Measurements from ENCODE around the gene TYW1.
A peak's percentile ranks its signal among the peaks of the same experiment; 100 is the strongest.
"Not testable (repeated sequence)": the region's sequence is repeated elsewhere in the genome, so short reads cannot be mapped to it uniquely, and the experiment has no call there.

TYW1 gene

GRCh38 chr7:67205772-67206171, 209.1 kb downstream of the TYW1 start:
- H3K27me3 Mint-ChIP-seq; H3K4me1 Mint-ChIP-seq (ENCODE audit: low read depth); H3K4me3 Mint-ChIP-seq; H3K27ac Mint-ChIP-seq; H3K9me3 Mint-ChIP-seq (ENCODE audit: low read depth): not testable (repeated sequence)
- peaks cover 21% of the 10 kb centered on the region for H3K36me3 Mint-ChIP-seq

- Mint-ChIP-seq H3K27ac (no peak overlapping the region), H3K36me3 (peaks cover 22% of the 10 kb centered on the region)
Measured at GRCh38 chr7:67206452-67206851, 209.8 kb downstream of the TYW1 start.

GRCh38 chr7:67208656-67209055, 212.0 kb downstream of the TYW1 start:
- not testable (repeated sequence) for H3K9me3 Mint-ChIP-seq (ENCODE audit: low read depth); H3K27me3 Mint-ChIP-seq; H3K4me3 Mint-ChIP-seq; H3K4me1 Mint-ChIP-seq (ENCODE audit: low read depth)
- H3K27ac Mint-ChIP-seq = peak overlapping the region; percentile 41
- H3K36me3 Mint-ChIP-seq = peaks cover 23% of the 10 kb centered on the region

More at GRCh38 chr7:67206452-67206851, 209.8 kb downstream of the TYW1 start:
- H3K4me1 Mint-ChIP-seq (ENCODE audit: low read depth) = no peaks in the 10 kb centered on the region
- H3K27me3 Mint-ChIP-seq = no peaks in the 10 kb centered on the region
- no peaks in the 10 kb centered on the region for H3K9me3 Mint-ChIP-seq (ENCODE audit: low read depth)
- no peak overlapping the region for H3K4me3 Mint-ChIP-seq

- H3K27ac Mint-ChIP-seq = no peak overlapping the region
- H3K27me3 Mint-ChIP-seq = no peaks in the 10 kb centered on the region
- no peak overlapping the region for H3K4me3 Mint-ChIP-seq
- H3K4me1 Mint-ChIP-seq (ENCODE audit: low read depth) = peaks cover 1% of the 10 kb centered on the region
- peaks cover 24% of the 10 kb centered on the region for H3K36me3 Mint-ChIP-seq
- no peaks in the 10 kb centered on the region for H3K9me3 Mint-ChIP-seq (ENCODE audit: low read depth)
Measured at GRCh38 chr7:67209256-67209655, 212.6 kb downstream of the TYW1 start.

GRCh38 chr7:67210567-67210966, 213.9 kb downstream of the TYW1 start:
- H3K36me3 Mint-ChIP-seq = peaks cover 25% of the 10 kb centered on the region
- no peaks in the 10 kb centered on the region for H3K27me3 Mint-ChIP-seq
- no peak overlapping the region for H3K4me3 Mint-ChIP-seq
- no peaks in the 10 kb centered on the region for H3K9me3 Mint-ChIP-seq (ENCODE audit: low read depth)
- H3K4me1 Mint-ChIP-seq (ENCODE audit: low read depth) = peaks cover 8% of the 10 kb centered on the region
- H3K27ac Mint-ChIP-seq = no peak overlapping the region

- not testable (repeated sequence) for H3K27ac Mint-ChIP-seq; H3K27me3 Mint-ChIP-seq; H3K4me1 Mint-ChIP-seq (ENCODE audit: low read depth); H3K4me3 Mint-ChIP-seq; H3K9me3 Mint-ChIP-seq (ENCODE audit: low read depth)
- peaks cover 32% of the 10 kb centered on the region for H3K36me3 Mint-ChIP-seq
Measured at GRCh38 chr7:67211650-67212330, 215.2 kb downstream of the TYW1 start.

- H3K9me3 Mint-ChIP-seq (ENCODE audit: low read depth); H3K27me3 Mint-ChIP-seq; H3K27ac Mint-ChIP-seq; H3K4me3 Mint-ChIP-seq; H3K4me1 Mint-ChIP-seq (ENCODE audit: low read depth): not testable (repeated sequence)
- peaks cover 38% of the 10 kb centered on the region for H3K36me3 Mint-ChIP-seq
Measured at GRCh38 chr7:67213038-67213437, 216.4 kb downstream of the TYW1 start.

- H3K9me3 Mint-ChIP-seq (ENCODE audit: low read depth); H3K27ac Mint-ChIP-seq; H3K4me3 Mint-ChIP-seq; H3K27me3 Mint-ChIP-seq: not testable (repeated sequence)
- Mint-ChIP-seq H3K4me1 (ENCODE audit: low read depth) (peaks cover 14% of the 10 kb centered on the region), H3K36me3 (peaks cover 21% of the 10 kb centered on the region)
Measured at GRCh38 chr7:67223551-67223950, 226.9 kb downstream of the TYW1 start.

GRCh38 chr7:67226340-67226907, 229.8 kb downstream of the TYW1 start:
- H3K4me3 Mint-ChIP-seq; H3K4me1 Mint-ChIP-seq (ENCODE audit: low read depth); H3K27ac Mint-ChIP-seq; H3K9me3 Mint-ChIP-seq (ENCODE audit: low read depth); H3K27me3 Mint-ChIP-seq: not testable (repeated sequence)
- H3K36me3 Mint-ChIP-seq = peaks cover 24% of the 10 kb centered on the region

GRCh38 chr7:67226967-67227366, 230.3 kb downstream of the TYW1 start:
- not testable (repeated sequence) for H3K4me3 Mint-ChIP-seq; H3K27ac Mint-ChIP-seq; H3K27me3 Mint-ChIP-seq; H3K9me3 Mint-ChIP-seq (ENCODE audit: low read depth); H3K4me1 Mint-ChIP-seq (ENCODE audit: low read depth)
- peaks cover 25% of the 10 kb centered on the region for H3K36me3 Mint-ChIP-seq

GRCh38 chr7:67229018-67229417, 232.4 kb downstream of the TYW1 start:
- peaks cover 15% of the 10 kb centered on the region for H3K36me3 Mint-ChIP-seq
- H3K4me3 Mint-ChIP-seq; H3K27me3 Mint-ChIP-seq; H3K27ac Mint-ChIP-seq; H3K9me3 Mint-ChIP-seq (ENCODE audit: low read depth); H3K4me1 Mint-ChIP-seq (ENCODE audit: low read depth): not testable (repeated sequence)

GRCh38 chr7:67230029-67230428, 233.4 kb downstream of the TYW1 start:
- not testable (repeated sequence) for H3K9me3 Mint-ChIP-seq (ENCODE audit: low read depth); H3K4me1 Mint-ChIP-seq (ENCODE audit: low read depth); H3K27me3 Mint-ChIP-seq; H3K4me3 Mint-ChIP-seq
- Mint-ChIP-seq H3K36me3 (peaks cover 14% of the 10 kb centered on the region), H3K27ac (peak overlapping the region; percentile 11)

- H3K9me3 Mint-ChIP-seq (ENCODE audit: low read depth); H3K27ac Mint-ChIP-seq; H3K36me3 Mint-ChIP-seq; H3K27me3 Mint-ChIP-seq; H3K4me1 Mint-ChIP-seq (ENCODE audit: low read depth); H3K4me3 Mint-ChIP-seq: not testable (repeated sequence)
Measured at GRCh38 chr7:67233506-67233905, 236.9 kb downstream of the TYW1 start.

- not testable (repeated sequence) for H3K9me3 Mint-ChIP-seq (ENCODE audit: low read depth); H3K4me3 Mint-ChIP-seq; H3K27me3 Mint-ChIP-seq; H3K4me1 Mint-ChIP-seq (ENCODE audit: low read depth); H3K27ac Mint-ChIP-seq
- H3K36me3 Mint-ChIP-seq = peaks cover 10% of the 10 kb centered on the region
Measured at GRCh38 chr7:67236216-67236615, 239.6 kb downstream of the TYW1 start.

GRCh38 chr7:67242871-67243270, 246.2 kb downstream of the TYW1 start:
- not testable (repeated sequence) for H3K4me1 Mint-ChIP-seq (ENCODE audit: low read depth); H3K27me3 Mint-ChIP-seq; H3K4me3 Mint-ChIP-seq; H3K27ac Mint-ChIP-seq; H3K9me3 Mint-ChIP-seq (ENCODE audit: low read depth)
- peaks cover 12% of the 10 kb centered on the region for H3K36me3 Mint-ChIP-seq

GRCh38 chr7:67248364-67248763, 251.7 kb downstream of the TYW1 start:
- peaks cover 14% of the 10 kb centered on the region for H3K36me3 Mint-ChIP-seq

More at GRCh38 chr7:67248364-67248763, 251.7 kb downstream of the TYW1 start:
- H3K4me1 Mint-ChIP-seq (ENCODE audit: low read depth); H3K27ac Mint-ChIP-seq; H3K27me3 Mint-ChIP-seq; H3K4me3 Mint-ChIP-seq; H3K9me3 Mint-ChIP-seq (ENCODE audit: low read depth): not testable (repeated sequence)

All from activated naive CD8-positive, alpha-beta T cell (primary cell).